H1 (cell line): Measurements from ENCODE around the gene SH3RF3. TPM values are rescaled to one million over a fixed set of nuclear protein-coding genes. Genes with fewer than 3 reads are reported as not detected.
"Not testable (repeated sequence)": the region's sequence is repeated elsewhere in the genome, so short reads cannot be mapped to it uniquely, and the experiment has no call there.

Source experiments
- CTCF ChIA-PET: fragments of 300-600 bp; sonication (Branson Sonifier 250); formaldehyde crosslinking; loops from one replicate; lab custom pipeline; 2021; ENCODE audit not compliant: partially characterized antibody; lab: Charles Lee
- POLR2A ChIA-PET: fragments of 300-600 bp; sonication (Branson Sonifier 250); formaldehyde crosslinking; loops from one replicate; lab custom pipeline; 2021; ENCODE audit warnings: inconsistent platforms; ENCODE audit not compliant: partially characterized antibody; lab: Charles Lee
- DNase-seq, 2 experiments: peaks; one replicate each; pipeline versions ENCODE4 v3.0.0 to v3.0.0-alpha.2; 2010 to 2022; ENCODE audit warnings: low spot score in 2 of 2, low read depth in 1 of 2, mixed read lengths in 1 of 2
- FAIRE-seq: peaks from 2 replicates; lab custom pipeline; 2011; peaks lifted over from hg19 to GRCh38; lab: Jason Lieb, UNC
- H2AFZ ChIP-seq: 2 replicates; pipeline ENCODE4 v1.8.1; 2012; ENCODE audit warnings: low read length, inconsistent platforms
- H2AK5ac ChIP-seq: 2 replicates; pipeline ENCODE4 v1.6.1; 2013; ENCODE audit warnings: low read depth, low read length
- H2BK120ac ChIP-seq: replicated peaks from 2 replicates; pipeline ENCODE3; 2013; ENCODE audit warnings: low read depth, low read length, inconsistent platforms
- H2BK12ac ChIP-seq: 2 replicates; pipeline ENCODE4 v1.6.1; 2013; ENCODE audit warnings: low read depth, low read length
- H2BK15ac ChIP-seq: 2 replicates; pipeline ENCODE4 v1.6.1; 2013; ENCODE audit warnings: low read length
- H2BK20ac ChIP-seq: 2 replicates; pipeline ENCODE4 v1.6.1; 2013; ENCODE audit warnings: low read length
- H2BK5ac ChIP-seq: 2 replicates; pipeline ENCODE4 v1.6.1; 2013; ENCODE audit warnings: low read depth, low read length
- H3K14ac ChIP-seq: 2 replicates; pipeline ENCODE4 v1.6.1; 2013; ENCODE audit warnings: inconsistent platforms; ENCODE audit not compliant: insufficient read length
- H3K18ac ChIP-seq: 2 replicates; pipeline ENCODE4 v1.6.1; 2013; ENCODE audit warnings: low read length; ENCODE audit errors: extremely low read depth
- H3K23ac ChIP-seq: 2 replicates; pipeline ENCODE4 v1.6.1; 2013; ENCODE audit warnings: inconsistent platforms; ENCODE audit not compliant: insufficient read length
- H3K23me2 ChIP-seq: 2 replicates; pipeline ENCODE4 v1.6.1; 2013; ENCODE audit warnings: low read depth, low read length
- H3K27ac ChIP-seq: 2 replicates; pipeline ENCODE4 v1.6.1; 2011; ENCODE audit warnings: low read depth, low read length, inconsistent platforms
- H3K27me3 ChIP-seq, 4 experiments: replicated peaks in 1 of 4; 1 replicate in 1 of 4; 2 replicates in 3 of 4; pipeline versions ENCODE4 v1.6.1 to v1.8.1; 2011 to 2013; ENCODE audit warnings: low read length in 3 of 4, mild to moderate bottlenecking in 3 of 4, inconsistent platforms in 2 of 4, mixed read lengths in 2 of 4, moderate library complexity in 1 of 4; ENCODE audit not compliant: control insufficient read depth in 3 of 4, insufficient read depth in 3 of 4; ENCODE audit errors: extremely low read depth in 1 of 4
- H3K36me3 ChIP-seq, 4 experiments: 2 replicates each; pipeline versions ENCODE4 v1.6.1 to v1.8.1; 2011 to 2013; ENCODE audit warnings: mild to moderate bottlenecking in 4 of 4, low read length in 3 of 4, moderate library complexity in 2 of 4, control low read depth in 1 of 4, inconsistent platforms in 1 of 4; ENCODE audit not compliant: insufficient read depth in 4 of 4, control insufficient read depth in 2 of 4
- H3K4ac ChIP-seq: replicated peaks from 2 replicates; pipeline ENCODE3; 2013; ENCODE audit warnings: low read length, low read depth, mixed read lengths, inconsistent platforms; ENCODE audit not compliant: insufficient read length
- H3K4me1 ChIP-seq, 4 experiments: replicated peaks in 1 of 4; 1 replicate in 1 of 4; 2 replicates in 3 of 4; pipeline versions ENCODE4 v1.6.1 to v1.8.1; 2011 to 2013; ENCODE audit warnings: low read length in 3 of 4, inconsistent platforms in 2 of 4, mixed read lengths in 1 of 4; ENCODE audit not compliant: insufficient read depth in 4 of 4, control insufficient read depth in 3 of 4
- H3K4me2 ChIP-seq, 2 experiments: 2 replicates each; pipeline versions ENCODE4 v1.6.1 to v1.8.1; 2011 to 2013; ENCODE audit warnings: low read depth in 2 of 2, low read length in 2 of 2, control low read depth in 1 of 2, inconsistent platforms in 1 of 2, mild to moderate bottlenecking in 1 of 2; ENCODE audit not compliant: insufficient read depth in 1 of 2
- H3K4me3 ChIP-seq, 4 experiments: fragments of 200-600, 300-600 bp in 1 of 4; sonication (generic), shearing (Covaris generic), sonication (Bioruptor Twin) in 1 of 4; 2 replicates each; pipeline versions ENCODE4 v1.5.1 to v1.8.1; 2011 to 2016; ENCODE audit warnings: low read length in 4 of 4, low read depth in 3 of 4, control low read depth in 2 of 4, inconsistent platforms in 2 of 4, mild to moderate bottlenecking in 2 of 4, mixed read lengths in 1 of 4, moderate library complexity in 1 of 4; ENCODE audit not compliant: insufficient read depth in 2 of 4; ENCODE audit errors: extremely low read depth in 1 of 4
- H3K56ac ChIP-seq: replicated peaks from 2 replicates; pipeline ENCODE3; 2013; ENCODE audit warnings: low read depth, mild to moderate bottlenecking, mixed read lengths, low read length, inconsistent platforms; ENCODE audit not compliant: insufficient read length
- H3K79me1 ChIP-seq: 2 replicates; pipeline ENCODE4 v1.6.1; 2013; ENCODE audit warnings: low read depth, low read length, control low read depth
- H3K79me2 ChIP-seq, 2 experiments: 2 replicates each; pipeline versions ENCODE4 v1.6.1 to v1.8.1; 2012 to 2013; ENCODE audit warnings: low read length in 2 of 2, mild to moderate bottlenecking in 2 of 2, inconsistent platforms in 1 of 2; ENCODE audit not compliant: insufficient read depth in 2 of 2, control insufficient read depth in 1 of 2
- H3K9ac ChIP-seq, 4 experiments: replicated peaks in 1 of 4; 1 replicate in 1 of 4; 2 replicates in 3 of 4; pipeline versions ENCODE4 v1.6.1 to v1.8.1; 2011 to 2013; ENCODE audit warnings: low read depth in 3 of 4, low read length in 3 of 4, control low read depth in 2 of 4, mild to moderate bottlenecking in 2 of 4, moderate library complexity in 2 of 4, inconsistent platforms in 1 of 4; ENCODE audit errors: extremely low read depth in 1 of 4
- H3K9me3 ChIP-seq, 2 experiments: 2 replicates each; pipeline versions ENCODE4 v1.6.1 to v1.8.1; 2012 to 2013; ENCODE audit warnings: mild to moderate bottlenecking in 2 of 2, moderate library complexity in 2 of 2, control low read depth in 1 of 2, inconsistent platforms in 1 of 2, low read depth in 1 of 2, low read length in 1 of 2, mixed read lengths in 1 of 2; ENCODE audit not compliant: insufficient read depth in 2 of 2
- H4K20me1 ChIP-seq, 2 experiments: replicated peaks in 1 of 2; 2 replicates each; pipeline versions ENCODE3 to v1.8.1; 2011 to 2013; ENCODE audit warnings: inconsistent platforms in 2 of 2, low read length in 2 of 2, mild to moderate bottlenecking in 1 of 2; ENCODE audit not compliant: insufficient read depth in 2 of 2, control insufficient read depth in 1 of 2
- H4K5ac ChIP-seq: 2 replicates; pipeline ENCODE4 v1.6.1; 2013; ENCODE audit warnings: low read length, low read depth, mixed read lengths, inconsistent platforms; ENCODE audit not compliant: insufficient read length
- H4K8ac ChIP-seq: 2 replicates; pipeline ENCODE4 v1.8.0; 2013; ENCODE audit warnings: mild to moderate bottlenecking, moderate library complexity, low read length, inconsistent platforms; ENCODE audit not compliant: insufficient read depth; ENCODE audit errors: extremely low read depth
- H4K91ac ChIP-seq: replicated peaks from 2 replicates; pipeline ENCODE3; 2013; ENCODE audit warnings: low read length, mixed read lengths, inconsistent platforms; ENCODE audit not compliant: insufficient read length
- HDAC2 ChIP-seq, 2 experiments: fragments of 300-600 bp in 1 of 2; sonication (generic) in 1 of 2; IDR thresholded peaks; 2 replicates each; pipeline ENCODE4 v1.6.1; 2011 to 2012; ENCODE audit warnings: low read depth in 2 of 2, low read length in 2 of 2, mild to moderate bottlenecking in 2 of 2, moderate library complexity in 2 of 2, borderline replicate concordance in 1 of 2, inconsistent platforms in 1 of 2
- RBBP5 ChIP-seq: IDR thresholded peaks from 2 replicates; pipeline ENCODE4 v1.7.1; 2012; ENCODE audit warnings: low read depth, mild to moderate bottlenecking, inconsistent platforms, low read length, moderate library complexity, borderline replicate concordance
- WGBS, 2 experiments: shearing (Covaris generic) in 1 of 2; methylation state at CpG; one replicate each; pipeline versions ENCODE4 v1.1.6 to v1.1.7; 2013 to 2015; ENCODE audit warnings: low lambda C conversion rate in 2 of 2, mixed read lengths in 2 of 2, inconsistent platforms in 1 of 2, low coverage in 1 of 2, missing lambda C conversion rate in 1 of 2; ENCODE audit not compliant: insufficient replicate concordance in 2 of 2, insufficient coverage in 1 of 2, insufficient read length in 1 of 2; ENCODE audit errors: extremely low coverage in 1 of 2, missing lambda C conversion rate in 1 of 2; 5-methylcytosine and 5-hydroxymethylcytosine counted together
- polyA plus RNA-seq, 7 experiments: library from polyadenylated mRNA; depleted of rRNA in 3 of 7; stranded (reverse) in 5 of 7; unstranded in 2 of 7; fragments of >200 nt in 5 of 7; fragments of 200-250 nt in 2 of 7; gene quantifications; 1 replicate in 5 of 7; 2 replicates in 1 of 7; 4 replicates in 1 of 7; pipeline versions ENCODE4 v1.2.1 to v1.2.3, GENCODE V29; 2011 to 2013; ENCODE audit warnings: missing spikeins in 2 of 7, mixed read lengths in 2 of 7
- total RNA-seq: library from RNA; stranded (reverse); fragmentation: NEBNext Ultra II Directional; extraction: Animal tissue kit (Norgen Biotek cat#: 25700); gene quantifications from 2 replicates; pipeline ENCODE4 v1.2.1, GENCODE V29; 2021

The SH3RF3 gene
- total and polyA plus RNA-seq, 2 of the 8 experiments (the other 6 are each of a cell fraction or from before 2014, with no cell fraction given): 0.11 to 0.65 TPM

DNA sequence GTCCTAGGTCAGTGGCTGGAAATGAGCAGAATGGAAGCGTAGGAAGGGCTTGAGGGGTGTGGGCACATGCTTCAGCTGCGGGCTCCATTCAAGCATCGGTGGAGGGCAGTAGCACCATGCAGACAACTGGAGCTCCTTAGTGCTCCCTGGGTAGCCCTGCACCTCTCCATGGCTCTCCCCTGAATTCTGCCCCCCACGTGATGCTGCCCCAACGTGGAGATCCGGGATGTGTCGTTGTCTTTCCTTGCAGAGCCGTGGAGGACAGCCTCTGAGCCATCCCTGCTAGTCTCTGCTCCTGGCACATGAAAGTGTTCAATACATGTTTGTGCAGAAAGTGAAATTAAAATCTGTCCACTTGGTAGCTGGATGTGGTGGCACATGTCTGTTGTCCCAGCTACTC, 94.5 kb downstream of the SH3RF3 start (continued):
- TF ChIP-seq RBBP5: no peak
- no peak for TF ChIP-seq HDAC2 (IDR thresholded peaks at IDR 0.05; ENCODE audit: borderline replicate concordance in 1 of 2, low read depth in 2 of 2, low read length in 2 of 2)

DNA sequence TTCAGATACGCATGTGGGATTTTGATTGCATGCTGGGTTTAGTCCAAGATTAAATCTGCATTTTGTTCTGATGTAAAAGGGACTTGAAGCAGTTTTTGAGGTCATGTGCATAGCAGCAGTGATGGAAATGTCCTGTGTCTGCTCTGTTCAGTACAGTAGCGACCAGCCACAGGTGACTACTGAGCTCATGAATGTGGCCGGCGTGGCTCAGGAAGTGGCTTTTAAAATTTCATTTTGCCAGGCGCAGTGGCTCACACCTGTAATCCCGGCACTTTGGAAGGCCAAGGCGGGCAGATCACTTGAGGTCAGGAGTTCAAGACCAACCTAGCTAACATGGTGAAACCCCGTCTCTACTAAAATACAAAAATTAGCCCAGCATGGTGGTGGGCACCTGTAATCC, 95.3 kb downstream of the SH3RF3 start:
- H3K23ac ChIP-seq, H2BK12ac ChIP-seq, H2AK5ac ChIP-seq, H2BK20ac ChIP-seq, H3K27ac ChIP-seq, H3K9me3 ChIP-seq, H3K4me3 ChIP-seq, H3K79me2 ChIP-seq, H3K4me1 ChIP-seq, H3K9ac ChIP-seq, H3K18ac ChIP-seq, DNase-seq, H3K23me2 ChIP-seq, H4K5ac ChIP-seq, H3K79me1 ChIP-seq, H3K4ac ChIP-seq, H4K20me1 ChIP-seq, H4K91ac ChIP-seq, FAIRE-seq, H2BK5ac ChIP-seq, H3K4me2 ChIP-seq, H2BK15ac ChIP-seq, H2BK120ac ChIP-seq, H3K36me3 ChIP-seq, POLR2A ChIA-PET, H2AFZ ChIP-seq, H4K8ac ChIP-seq, H3K56ac ChIP-seq, H3K27me3 ChIP-seq, H3K14ac ChIP-seq: not testable (repeated sequence)
- WGBS, 2 experiments: 87% methylated on average over 8 of the region's 8 CpGs; no CpG with 5 or more reads in 1 of the 2 experiments
- CTCF ChIA-PET: interaction anchor here (0.5 to 2.6 kb wide), 22 partner anchors 8 to 498 kb away, joined by 3 to 13 read pairs (median 4); no protein-coding TSS in a partner anchor
